Upper lobe of left lung (tissue), 6 donors: ENCODE data around the gene CST7. TPM values are rescaled to one million over a fixed set of nuclear protein-coding genes. Genes with fewer than 3 reads are reported as not detected.

Experiments used
- ATAC-seq, 2 donors: fragments of 200-7000 bp; cut with Tn5 transposase; one replicate each; pipeline ENCODE4 v1.9.1; 2022; ENCODE audit warnings: mild to moderate bottlenecking in 2 of 2, moderate library complexity in 2 of 2; ENCODE audit not compliant: low FRiP score in 2 of 2
- DNase-seq, 2 donors: peaks; one replicate each; pipeline ENCODE4 v3.0.0-alpha.2; 2019 to 2020
- H3K27ac ChIP-seq, 4 donors: fragments of 200-600 bp; sonication (generic); one replicate each; pipeline ENCODE4 v1.5.1; 2016 to 2019
- H3K27me3 ChIP-seq, 4 donors: fragments of 200-600 bp; sonication (generic); one replicate each; pipeline ENCODE4 v1.5.1; 2017 to 2019
- H3K36me3 ChIP-seq, 4 donors: fragments of 200-600 bp; sonication (generic); one replicate each; pipeline ENCODE4 v1.5.1; 2016 to 2019
- H3K4me1 ChIP-seq, 4 donors: fragments of 200-600 bp; sonication (generic); one replicate each; pipeline ENCODE4 v1.5.1; 2018 to 2019
- H3K4me3 ChIP-seq, 4 donors: fragments of 200-600 bp; sonication (generic); one replicate each; pipeline ENCODE4 v1.5.1; 2017 to 2019; ENCODE audit warnings: mild to moderate bottlenecking in 2 of 4, moderate library complexity in 1 of 4
- H3K9me3 ChIP-seq, 4 donors: fragments of 200-600 bp; sonication (generic); one replicate each; pipeline ENCODE4 v1.5.1; 2018 to 2019
- EP300 ChIP-seq, 4 donors: sonication (generic); formaldehyde crosslinking; IDR thresholded peaks; one replicate each; pipeline ENCODE4 v1.5.1; 2017; ENCODE audit warnings: antibody characterized with exemption in 4 of 4, control low read depth in 2 of 4
- POLR2A ChIP-seq, 4 donors: fragments of 450-650 bp; IDR thresholded peaks; one replicate each; pipeline ENCODE4 v1.5.1; 2016 to 2017; ENCODE audit warnings: antibody characterized with exemption in 4 of 4, mild to moderate bottlenecking in 2 of 4
- POLR2AphosphoS5 ChIP-seq, 2 donors: sonication (generic); formaldehyde crosslinking; IDR thresholded peaks; one replicate each; pipeline ENCODE4 v1.5.1; 2017; ENCODE audit warnings: antibody characterized with exemption in 2 of 2
- WGBS, 2 donors: methylation state at CpG; one replicate each; pipeline ENCODE4 v1.1.5; 2017 to 2018; 5-methylcytosine and 5-hydroxymethylcytosine counted together
- total RNA-seq, 6 donors: library from RNA; depleted of rRNA in 4 of 6; stranded (reverse); fragments of >200 nt in 4 of 6; gene quantifications; one replicate each; pipeline versions ENCODE4 v1.1.0 to v1.2.1, GENCODE V29; 2016 to 2021
- TF ChIP-seq, protein P1 (sequence below), 6 experiments: fragments of 450-650 bp in 4 of 6; fragments of 200-600 bp in 2 of 6; sonication (generic) in 2 of 6; IDR thresholded peaks; one replicate each; pipeline ENCODE4 v1.5.1; 2016 to 2019; ENCODE audit warnings: antibody characterized with exemption in 6 of 6
- donor health status: DM: no; HTN: no; CAD: no; lungs with moderate emphysema.
- donor health status: DM: no; HTN: yes; CAD: no; lungs with severe emphysema.

Gene CST7
- total RNA-seq, 6 donors from 2014 or later, result 13.7 to 28.3 (median 15.4) TPM; not detected in 1

DNA sequence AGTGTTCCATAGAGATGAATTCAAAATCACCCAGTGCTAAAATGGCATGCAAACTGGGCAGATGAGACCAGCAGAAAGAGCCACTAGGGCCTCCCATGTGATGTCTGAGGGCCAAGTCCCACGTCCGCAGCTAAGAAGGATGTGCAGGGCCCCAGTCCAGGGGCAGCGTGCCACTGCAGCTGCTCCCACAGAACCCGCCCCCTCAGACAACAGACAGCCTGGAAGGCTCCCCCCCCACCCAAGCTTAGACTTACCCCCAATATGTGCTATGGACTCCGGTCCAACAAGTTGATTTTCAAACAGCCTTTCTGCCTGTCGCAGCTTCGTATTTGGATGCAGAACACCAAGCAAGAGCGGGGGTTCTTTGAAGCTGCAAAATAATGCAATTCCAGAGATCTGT lies 29.4 kb downstream of the CST7 start:
- Histone ChIP-seq H3K27ac (no peak overlapping the region), H3K27me3 (no peaks in the 10 kb centered on the region), H3K36me3 (peaks cover 0 to 62% (median 23%) of the 10 kb centered on the region in 4 donors), H3K4me1 (peaks cover 0 to 6% (median 4%) of the 10 kb centered on the region in 4 donors), H3K9me3 (no peaks in the 10 kb centered on the region), H3K4me3 (no peak overlapping the region)
- no peak for ATAC-seq
- WGBS, 2 donors, result 84 to 86% methylated on average over 8 of the region's 8 CpGs
- TF ChIP-seq EP300 (IDR thresholded peaks at IDR 0.05), result no peak
- TF ChIP-seq POLR2A (IDR thresholded peaks at IDR 0.05), result no peak
- TF ChIP-seq, protein P1, sequence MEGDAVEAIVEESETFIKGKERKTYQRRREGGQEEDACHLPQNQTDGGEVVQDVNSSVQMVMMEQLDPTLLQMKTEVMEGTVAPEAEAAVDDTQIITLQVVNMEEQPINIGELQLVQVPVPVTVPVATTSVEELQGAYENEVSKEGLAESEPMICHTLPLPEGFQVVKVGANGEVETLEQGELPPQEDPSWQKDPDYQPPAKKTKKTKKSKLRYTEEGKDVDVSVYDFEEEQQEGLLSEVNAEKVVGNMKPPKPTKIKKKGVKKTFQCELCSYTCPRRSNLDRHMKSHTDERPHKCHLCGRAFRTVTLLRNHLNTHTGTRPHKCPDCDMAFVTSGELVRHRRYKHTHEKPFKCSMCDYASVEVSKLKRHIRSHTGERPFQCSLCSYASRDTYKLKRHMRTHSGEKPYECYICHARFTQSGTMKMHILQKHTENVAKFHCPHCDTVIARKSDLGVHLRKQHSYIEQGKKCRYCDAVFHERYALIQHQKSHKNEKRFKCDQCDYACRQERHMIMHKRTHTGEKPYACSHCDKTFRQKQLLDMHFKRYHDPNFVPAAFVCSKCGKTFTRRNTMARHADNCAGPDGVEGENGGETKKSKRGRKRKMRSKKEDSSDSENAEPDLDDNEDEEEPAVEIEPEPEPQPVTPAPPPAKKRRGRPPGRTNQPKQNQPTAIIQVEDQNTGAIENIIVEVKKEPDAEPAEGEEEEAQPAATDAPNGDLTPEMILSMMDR (IDR thresholded peaks at IDR 0.05), result no peak
- TF ChIP-seq POLR2AphosphoS5 (IDR thresholded peaks at IDR 0.05), result no peak
- DNase-seq, result peak in 1 of 2 donors; percentile 12

DNA sequence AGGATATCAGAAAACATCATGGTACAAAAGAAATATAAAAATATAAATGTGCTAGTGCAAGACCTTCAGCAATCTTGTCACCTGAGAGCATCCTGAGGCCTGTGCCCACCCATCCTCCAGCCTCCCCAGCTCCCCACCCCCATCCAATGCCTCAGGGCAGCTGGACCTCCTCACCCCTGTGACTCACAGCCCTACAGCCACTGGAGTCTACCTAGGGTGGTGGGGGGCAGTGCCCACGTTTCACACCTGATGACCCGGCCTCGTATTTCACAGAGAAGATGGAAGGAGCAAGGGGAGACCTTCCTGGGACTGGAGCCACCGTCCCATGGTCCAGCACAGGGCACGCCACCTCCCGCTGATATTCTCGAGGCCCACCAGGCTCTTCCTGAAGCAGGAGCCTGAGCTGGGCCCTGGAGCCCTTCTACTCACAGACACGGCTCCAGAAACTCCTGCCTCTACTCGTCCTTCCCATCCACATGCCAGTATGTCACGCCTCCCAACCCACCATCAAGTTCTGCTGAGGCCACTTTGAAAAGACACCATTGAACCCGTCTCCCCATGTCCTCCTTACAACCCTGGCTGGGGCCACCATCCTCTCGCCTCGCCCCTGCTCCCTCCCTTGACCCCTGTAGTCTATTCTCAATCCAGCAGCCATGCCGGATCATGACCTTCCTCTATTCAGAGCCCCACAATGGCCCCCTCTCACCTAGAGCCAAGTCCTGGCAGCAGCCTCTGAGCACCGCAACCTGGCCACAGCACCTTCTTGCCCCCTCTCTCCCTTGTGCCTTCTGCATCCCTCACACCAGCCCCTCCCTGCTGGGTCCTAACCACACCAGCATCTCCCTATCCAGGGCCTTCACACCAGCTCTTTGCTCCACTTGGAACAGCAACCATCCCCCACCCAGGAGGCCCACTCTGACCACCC lies 30.2 kb downstream of the CST7 start:
- no peak overlapping the region for H3K4me3 ChIP-seq
- no peaks in the 10 kb centered on the region for H3K27me3 ChIP-seq
- H3K9me3 ChIP-seq, result no peaks in the 10 kb centered on the region
- TF ChIP-seq EP300 (IDR thresholded peaks at IDR 0.05) (no peak), POLR2AphosphoS5 (IDR thresholded peaks at IDR 0.05) (no peak), POLR2A (IDR thresholded peaks at IDR 0.05) (no peak)
- TF ChIP-seq, protein P1 (IDR thresholded peaks at IDR 0.05), result no peak
- peak in 1 of 2 donors; percentile 12 for ATAC-seq
- H3K36me3 ChIP-seq, result peaks cover 0 to 63% (median 21%) of the 10 kb centered on the region in 4 donors
- DNase-seq, result no peak
- 93 to 97% methylated on average over 15 of the region's 15 CpGs for WGBS, 2 donors
- peak overlapping the region in 3 of 4 donors; percentile 10 to 51 (median 20) for H3K27ac ChIP-seq
- peaks cover 0 to 9% (median 4%) of the 10 kb centered on the region in 4 donors for H3K4me1 ChIP-seq

DNA sequence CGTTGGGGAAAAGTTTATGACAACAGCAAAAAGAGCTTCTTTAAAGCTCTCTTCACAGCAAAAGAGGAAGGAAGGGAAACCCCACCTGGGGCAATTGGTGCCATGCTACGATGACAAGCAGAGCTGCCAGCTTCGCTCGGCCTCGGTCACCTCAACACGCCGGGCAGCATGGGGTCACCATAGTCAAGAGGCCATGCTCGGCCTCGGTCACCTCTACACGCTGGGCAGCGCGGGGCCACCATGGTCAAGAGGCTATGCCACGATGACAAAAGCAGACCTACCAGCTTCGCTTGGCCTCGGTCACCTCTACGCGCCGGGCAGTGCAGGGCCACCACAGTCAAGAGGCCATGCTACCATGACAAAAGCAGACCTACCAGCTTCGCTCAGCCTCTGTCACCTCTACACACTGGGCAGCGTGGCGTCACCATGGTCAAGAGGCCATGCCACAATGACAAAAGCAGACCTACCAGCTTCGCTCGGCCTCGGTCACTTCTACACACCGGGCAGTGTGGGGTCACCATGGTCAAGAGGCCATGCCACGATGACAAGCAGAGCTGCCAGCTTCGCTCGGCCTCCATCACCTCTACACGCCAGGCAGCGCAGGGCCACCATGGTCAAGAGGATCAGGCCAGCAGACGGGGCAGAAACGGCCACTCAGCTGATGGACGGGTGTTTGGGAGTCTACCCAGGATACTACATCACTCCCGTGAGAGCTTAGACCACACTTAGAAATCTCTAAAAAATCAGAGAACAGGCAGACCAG lies 31.4 kb downstream of the CST7 start:
- TF ChIP-seq, protein P1 (IDR thresholded peaks at IDR 0.05), result no peak
- TF ChIP-seq POLR2AphosphoS5 (IDR thresholded peaks at IDR 0.05) (no peak), POLR2A (IDR thresholded peaks at IDR 0.05) (no peak), EP300 (IDR thresholded peaks at IDR 0.05) (no peak)
- peak overlapping the region in 3 of 4 donors; percentile 10 to 51 (median 20) for H3K27ac ChIP-seq
- ATAC-seq (no peak), DNase-seq (no peak)
- WGBS, 2 donors, result 88 to 95% methylated on average over 12 to 34 of the region's 34 CpGs
- H3K4me3 ChIP-seq, result no peak overlapping the region
- H3K4me1 ChIP-seq, result peaks cover 3 to 16% (median 10%) of the 10 kb centered on the region in 4 donors
- peaks cover 0 to 63% (median 21%) of the 10 kb centered on the region in 4 donors for H3K36me3 ChIP-seq
- no peaks in the 10 kb centered on the region for H3K27me3 ChIP-seq
- no peaks in the 10 kb centered on the region for H3K9me3 ChIP-seq

DNA sequence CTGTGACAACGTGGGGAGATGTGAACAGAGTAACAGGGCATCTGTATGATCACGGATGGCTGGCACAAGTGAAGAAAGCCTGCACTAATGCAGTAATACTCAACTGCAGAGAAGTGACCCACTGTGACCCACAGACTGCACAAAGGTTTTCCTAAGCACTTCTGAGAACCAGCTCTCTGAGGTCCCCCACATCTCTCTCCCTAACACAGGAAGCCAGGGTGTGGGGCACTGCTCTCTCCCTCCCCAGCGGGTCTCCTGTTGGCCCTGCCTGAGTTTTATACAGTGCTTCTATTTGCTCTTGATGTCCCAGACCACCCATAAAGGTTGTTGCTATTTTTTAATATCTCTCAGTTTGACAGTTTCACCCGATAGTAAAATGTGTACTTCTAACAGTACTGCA lies 32.2 kb downstream of the CST7 start:
- 69% methylated on average over 4 of the region's 4 CpGs for whole genome bisulfite sequencing, 2 donors
- H3K36me3 ChIP-seq, result peaks cover 0 to 63% (median 21%) of the 10 kb centered on the region in 4 donors

More for the DNA sequence above, 32.2 kb downstream of the CST7 start:
- H3K27me3 ChIP-seq, result no peaks in the 10 kb centered on the region
- DNase-seq (no peak), ATAC-seq (no peak)
- TF ChIP-seq, protein P1 (IDR thresholded peaks at IDR 0.05), result no peak
- TF ChIP-seq EP300 (IDR thresholded peaks at IDR 0.05), result no peak
- no peak for TF ChIP-seq POLR2A (IDR thresholded peaks at IDR 0.05)
- no peak for TF ChIP-seq POLR2AphosphoS5 (IDR thresholded peaks at IDR 0.05)
- H3K9me3 ChIP-seq, result no peaks in the 10 kb centered on the region
- H3K27ac ChIP-seq, result peak overlapping the region; percentile 13 to 51 (median 24)
- H3K4me1 ChIP-seq, result peaks cover 3 to 24% (median 13%) of the 10 kb centered on the region in 4 donors
- H3K4me3 ChIP-seq, result no peak overlapping the region
